ENCODE measurements around the gene RAB6D. TPM values are rescaled to one million over a fixed set of nuclear protein-coding genes. Genes with fewer than 3 reads are reported as not detected.

Gene RAB6D
- 0.02 to 0.06 TPM (median 0.04 TPM) in 4 of 5 replicates, not detected in the other for total RNA-seq (2022; extraction: Qiagen RNA extraction)

GRCh38 chr2:131363703-131364186, at the start of gene RAB6D:
Gene RAB6D, minus strand, starts transcription at chr2:131364168. Its CDS starts 448 bp downstream, at chr2:131363720.

Other genes starting within 250 kb of the RAB6D start
- gene POTEE, start 154.6 kb downstream of the RAB6D start, total RNA-seq (2022; extraction: Qiagen RNA extraction): 0.03 to 0.09 TPM (median 0.07 TPM) in 5 replicates
- 6.8 to 8.7 TPM (median 7.2 TPM) in 5 replicates for gene TUBA3D, start 112.0 kb upstream of the RAB6D start, total RNA-seq (2022; extraction: Qiagen RNA extraction)
- 117 to 187 TPM (median 170 TPM) in 5 replicates for gene MZT2A, start 128.2 kb upstream of the RAB6D start, total RNA-seq (2022; extraction: Qiagen RNA extraction)
- gene CCDC74A, start 163.7 kb upstream of the RAB6D start, total RNA-seq (2022; extraction: Qiagen RNA extraction): 10.8 to 15.5 TPM (median 13.9 TPM) in 5 replicates

Data from A549 treated with dexamethasone at 1 μM for 4 hours (cell line).